Inferior parietal cortex (tissue), 1 donor: ENCODE data around the gene DERL2.

ENCODE experiments used
- DNase-seq: peaks from one replicate; pipeline ENCODE4 v3.0.0-alpha.2; 2016; ENCODE audit errors: extremely low spot score

The DERL2 gene

DNA sequence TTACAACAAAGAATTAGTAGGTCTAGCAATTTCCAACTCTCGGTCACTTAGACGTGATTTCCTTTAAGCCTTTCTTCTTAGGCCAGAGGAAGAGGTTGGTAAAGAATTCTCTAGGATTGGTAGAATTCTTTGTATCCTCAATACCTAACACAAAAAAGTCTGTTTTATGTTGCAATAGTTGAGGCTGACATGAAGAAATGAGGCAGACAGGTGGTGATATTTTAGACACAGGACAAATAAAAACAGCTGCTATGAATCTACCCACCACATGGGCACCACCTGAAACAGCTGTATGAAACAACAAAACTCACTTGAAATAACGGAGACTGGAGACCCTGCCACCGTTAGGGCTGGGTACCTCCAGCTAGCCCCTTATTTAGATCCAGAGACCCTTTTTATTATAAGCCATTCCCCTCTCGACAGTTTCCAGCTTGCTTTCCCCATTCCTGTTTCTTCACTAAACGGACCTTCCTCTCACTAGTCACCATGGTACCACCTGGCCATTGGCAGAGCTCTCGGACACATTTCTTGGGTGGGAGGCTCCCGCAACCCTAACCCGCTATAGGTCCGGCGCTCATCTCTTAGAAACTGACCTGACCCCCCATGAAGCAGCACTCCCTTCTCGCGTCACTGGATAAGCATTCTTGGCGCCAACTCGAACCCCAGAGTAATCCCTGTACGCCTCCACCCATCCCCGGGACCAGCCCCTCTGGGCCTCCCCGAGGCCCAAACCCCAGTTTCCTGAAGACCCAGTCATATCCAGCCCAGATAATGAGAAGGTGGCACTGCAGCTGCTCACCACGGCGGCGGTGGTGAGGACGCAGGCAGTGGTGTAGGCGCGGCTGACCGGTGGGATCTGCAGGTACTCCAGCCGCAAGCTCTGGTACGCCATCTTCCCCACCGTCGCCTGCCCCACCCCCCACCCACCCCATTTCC lies at the start of gene DERL2:
Gene DERL2 (minus strand): TSS at position 909 of the 936 bp plus-strand sequence. CDS start 17 bp downstream, at position 892.
- DNase-seq = no peak

DNA sequence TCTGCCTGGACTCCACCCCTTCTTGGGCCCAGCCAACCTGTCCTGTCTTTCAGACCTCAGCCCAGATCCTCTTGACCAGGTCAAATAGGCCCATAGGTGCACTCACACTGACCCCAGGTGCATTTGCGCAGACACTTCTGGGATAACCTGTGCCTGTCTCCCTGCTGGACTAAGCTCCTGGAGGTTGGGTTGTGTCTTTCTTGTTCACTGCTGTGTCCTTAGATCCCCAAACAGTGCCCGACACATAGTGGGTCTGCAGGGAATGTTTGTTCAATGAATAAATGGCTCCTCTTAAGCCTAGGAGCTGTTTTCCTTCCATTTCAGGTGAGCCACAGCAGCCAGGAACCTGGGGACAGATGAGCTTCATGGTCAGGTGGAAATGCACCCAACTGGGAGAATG lies 49.5 kb upstream of the DERL2 start:
- no peak for DNase-seq

DNA sequence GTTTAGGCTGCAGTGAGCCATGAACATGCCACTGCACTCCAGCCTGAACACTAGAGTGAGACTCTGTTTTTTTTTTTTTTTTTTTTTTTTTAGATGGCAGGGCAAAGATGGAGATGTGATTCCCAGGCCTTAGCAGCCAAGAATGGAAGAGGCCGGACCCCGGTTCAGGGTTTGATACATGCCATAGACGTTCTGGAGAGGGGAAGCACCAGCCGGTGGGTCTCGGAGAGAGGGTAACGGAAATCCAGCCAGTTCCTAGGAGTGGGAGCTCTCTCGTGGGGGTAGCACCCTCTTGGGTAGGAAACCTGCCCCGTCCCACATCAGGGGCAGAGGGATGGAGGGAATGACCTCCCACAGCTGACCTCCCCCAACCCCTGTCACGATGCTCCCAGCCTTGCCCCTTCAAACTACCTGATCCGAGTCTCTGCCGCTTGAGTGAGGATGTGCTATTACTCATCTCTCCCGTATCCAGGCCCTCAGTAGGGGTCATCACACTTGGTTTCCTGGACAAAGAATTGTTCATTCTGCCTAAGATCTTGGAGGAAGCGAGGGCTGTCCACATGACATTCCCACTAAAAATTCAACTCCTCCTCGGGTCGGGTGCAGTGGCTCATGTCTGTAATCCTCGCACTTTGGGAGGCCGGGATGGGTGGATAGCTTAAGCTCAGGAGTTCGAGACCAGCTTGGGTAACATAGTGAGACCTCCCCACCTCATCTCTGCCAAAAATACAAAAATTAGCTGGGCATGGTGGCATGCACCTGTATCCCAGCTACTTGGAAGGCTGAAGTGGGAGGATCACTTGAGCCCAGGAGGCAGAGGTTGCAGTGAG lies 47.7 kb upstream of the DERL2 start:
- no peak for DNase-seq

DNA sequence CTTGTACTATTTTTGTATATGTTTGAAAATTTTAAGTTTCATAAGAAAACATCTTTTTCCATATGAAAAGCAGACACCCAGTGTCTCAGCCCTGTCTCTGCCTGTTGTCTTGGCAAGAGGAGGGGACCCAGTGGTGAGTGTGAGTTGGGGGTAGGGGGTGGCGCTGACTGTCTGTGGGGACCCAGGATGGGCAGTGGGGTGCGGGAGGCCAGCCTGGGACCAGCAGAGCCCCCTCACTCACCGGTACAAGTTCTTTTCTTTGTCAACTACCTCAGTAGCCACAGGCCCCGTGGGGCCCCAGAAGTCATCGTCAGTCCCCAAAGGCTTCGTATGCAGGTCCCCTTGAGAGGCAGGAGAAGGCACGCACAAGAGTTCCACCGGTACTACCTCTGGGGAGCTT lies 46.6 kb upstream of the DERL2 start:
- DNase-seq = no peak

DNA sequence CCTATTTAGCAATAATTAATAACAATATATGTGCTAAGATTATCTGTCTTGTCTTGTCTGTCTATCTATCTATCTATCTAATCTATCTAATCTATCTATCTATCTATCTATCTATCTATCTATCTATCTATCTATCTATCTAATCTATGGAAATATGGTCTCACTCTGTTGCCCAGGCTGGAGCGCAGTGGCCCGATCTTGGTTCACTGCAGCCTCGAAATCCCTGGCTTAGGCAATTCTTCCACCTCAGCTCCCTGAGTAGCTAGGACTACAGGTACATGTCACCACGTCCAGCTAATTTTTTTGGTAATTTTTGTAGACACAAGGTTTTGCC lies 45.1 kb upstream of the DERL2 start:
- no peak for DNase-seq

DNA sequence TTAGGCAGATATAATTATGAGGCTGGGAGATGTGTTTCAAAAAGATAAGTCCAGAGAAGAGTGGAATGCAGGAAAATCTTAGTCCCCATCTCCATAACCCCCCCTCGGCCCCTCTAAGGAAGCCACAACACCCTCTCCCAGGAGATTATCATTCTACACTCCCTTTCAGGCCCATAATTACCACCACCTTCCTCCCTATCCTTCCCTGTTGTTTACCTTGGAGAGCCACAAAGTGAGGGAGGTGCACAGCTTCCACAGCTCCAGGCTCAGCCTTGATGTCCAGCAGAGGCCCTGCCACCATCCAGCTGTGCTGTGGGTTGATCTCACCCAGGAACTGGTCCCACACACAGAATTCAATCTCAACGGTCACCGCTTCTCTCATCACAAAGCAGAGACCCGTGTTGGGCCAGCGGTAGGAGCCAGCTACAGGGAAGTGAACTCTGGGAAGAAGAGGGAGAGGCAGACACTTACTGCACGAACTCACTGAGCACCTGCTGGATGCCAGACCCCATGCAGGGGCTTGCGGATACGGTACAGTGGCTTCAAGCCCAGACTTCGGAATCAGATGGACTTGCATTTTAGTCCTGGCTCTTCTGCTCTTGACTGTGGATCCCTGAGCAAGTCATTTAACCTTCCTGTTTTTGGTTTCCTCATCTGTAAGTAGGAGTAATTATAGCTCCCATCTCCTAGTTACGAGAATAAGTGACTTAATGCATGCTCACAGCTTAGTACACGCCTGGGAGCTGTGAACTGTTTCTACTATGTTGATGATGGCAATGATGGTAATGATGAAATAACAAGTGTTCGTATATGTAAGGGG lies 44.5 kb upstream of the DERL2 start:
- no peak for DNase-seq

DNA sequence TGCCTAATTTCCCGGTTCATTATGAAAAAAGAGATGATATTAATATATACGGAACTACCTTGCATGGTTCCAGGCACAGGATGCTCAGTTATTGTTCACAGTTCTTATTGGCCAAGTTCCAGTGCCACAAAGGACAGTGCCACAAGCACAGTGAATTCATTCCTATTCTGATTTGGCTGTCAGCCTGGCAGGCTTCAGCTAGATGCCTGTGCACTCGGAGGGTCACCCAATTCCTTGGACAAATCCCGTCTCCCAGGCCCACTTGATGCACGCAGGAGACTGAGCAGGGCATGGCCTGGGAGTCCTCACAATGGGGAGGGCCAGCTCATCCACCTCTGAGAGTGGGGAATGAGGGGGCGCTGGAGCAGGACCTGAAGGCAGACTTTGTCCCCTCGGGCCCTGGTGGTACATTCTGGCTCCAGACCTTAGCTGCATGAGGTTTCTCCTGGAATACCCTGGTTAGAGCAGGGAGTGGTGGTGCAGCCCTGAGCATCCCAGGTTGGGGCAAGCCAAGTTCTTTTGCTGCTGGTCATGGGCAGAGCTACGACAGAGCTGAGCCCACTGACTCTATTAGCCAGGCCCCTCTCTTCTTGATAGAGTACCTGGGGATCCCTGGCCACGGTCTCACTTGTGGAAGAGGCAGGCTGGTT lies 41.7 kb upstream of the DERL2 start:
- DNase-seq = no peak

DNA sequence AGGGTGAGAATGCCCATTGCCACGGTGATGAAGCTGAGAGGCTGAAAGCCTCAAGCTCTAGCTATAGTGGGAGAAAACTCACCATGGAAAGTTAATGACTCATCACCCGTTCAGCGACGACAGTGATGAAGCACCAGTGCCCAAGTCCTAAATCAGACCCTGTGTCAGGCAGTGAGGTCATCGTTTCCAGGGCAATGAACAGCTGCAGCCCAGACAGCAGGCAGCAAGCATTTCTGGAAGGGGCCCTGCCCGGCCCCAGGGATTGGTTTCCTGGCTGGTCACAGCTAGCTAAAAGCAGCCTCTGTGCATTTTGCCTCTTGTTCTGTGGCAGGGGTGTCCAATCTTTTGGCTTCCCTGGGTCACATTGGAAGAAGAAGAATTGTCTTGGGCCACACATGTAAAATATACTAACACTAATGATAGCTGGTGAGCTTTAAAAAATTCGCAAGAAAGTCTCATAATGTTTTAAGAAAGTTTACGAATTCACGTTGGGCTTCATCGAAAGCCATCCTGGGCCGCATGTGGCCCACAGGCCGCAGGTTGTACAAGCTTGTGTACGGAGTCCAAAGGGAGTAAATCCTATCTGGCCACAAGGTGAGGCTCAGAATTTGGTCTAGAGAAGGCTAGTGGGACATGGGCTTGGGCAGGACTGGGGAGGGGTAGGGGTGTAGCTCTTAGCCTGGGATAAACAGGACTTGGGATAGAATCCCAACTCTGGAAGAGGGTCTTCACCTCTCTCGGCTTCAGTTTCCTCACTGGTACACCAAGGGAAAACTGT lies 41.0 kb upstream of the DERL2 start:
- peak; percentile 64 for DNase-seq

DNA sequence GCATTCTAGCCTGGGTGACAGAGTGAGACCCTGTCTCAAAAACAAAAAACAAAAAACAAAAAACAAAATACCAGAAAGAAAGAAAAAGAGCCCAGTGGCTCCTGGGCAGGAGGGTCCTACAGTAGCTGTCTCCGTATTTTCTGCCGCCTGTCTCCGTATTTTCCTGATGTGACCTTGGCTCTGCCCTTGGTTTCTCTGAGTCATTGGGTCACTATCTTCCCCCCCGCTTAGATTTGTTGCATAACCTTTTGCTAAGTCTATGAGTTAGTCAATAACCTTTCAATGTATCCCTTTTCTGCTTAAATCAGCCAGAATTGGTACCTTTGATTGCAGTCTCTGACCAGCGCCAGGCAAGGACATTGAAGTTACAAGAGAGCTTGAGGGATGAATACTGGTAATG lies 37.3 kb upstream of the DERL2 start:
- DNase-seq = no peak

DNA sequence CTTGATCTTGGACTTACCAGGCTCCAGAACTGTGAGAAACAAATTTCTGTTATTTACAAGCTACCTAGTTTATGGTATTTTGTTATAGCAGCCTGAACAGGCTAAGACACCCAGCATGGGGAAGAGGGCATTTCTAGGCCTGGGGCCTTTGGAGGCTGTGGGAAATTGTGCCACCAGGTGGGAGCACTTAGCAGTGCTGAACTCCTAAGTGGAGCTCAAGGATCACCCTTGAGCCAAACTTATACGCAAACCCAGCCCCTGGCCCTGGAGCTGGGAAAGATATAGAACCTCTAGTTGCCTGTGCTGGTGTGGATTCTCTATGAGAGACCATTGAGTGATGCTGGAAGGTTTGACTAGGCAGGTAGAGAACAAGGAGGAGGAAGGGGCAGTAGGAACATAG lies 36.5 kb upstream of the DERL2 start:
- no peak for DNase-seq

DNA sequence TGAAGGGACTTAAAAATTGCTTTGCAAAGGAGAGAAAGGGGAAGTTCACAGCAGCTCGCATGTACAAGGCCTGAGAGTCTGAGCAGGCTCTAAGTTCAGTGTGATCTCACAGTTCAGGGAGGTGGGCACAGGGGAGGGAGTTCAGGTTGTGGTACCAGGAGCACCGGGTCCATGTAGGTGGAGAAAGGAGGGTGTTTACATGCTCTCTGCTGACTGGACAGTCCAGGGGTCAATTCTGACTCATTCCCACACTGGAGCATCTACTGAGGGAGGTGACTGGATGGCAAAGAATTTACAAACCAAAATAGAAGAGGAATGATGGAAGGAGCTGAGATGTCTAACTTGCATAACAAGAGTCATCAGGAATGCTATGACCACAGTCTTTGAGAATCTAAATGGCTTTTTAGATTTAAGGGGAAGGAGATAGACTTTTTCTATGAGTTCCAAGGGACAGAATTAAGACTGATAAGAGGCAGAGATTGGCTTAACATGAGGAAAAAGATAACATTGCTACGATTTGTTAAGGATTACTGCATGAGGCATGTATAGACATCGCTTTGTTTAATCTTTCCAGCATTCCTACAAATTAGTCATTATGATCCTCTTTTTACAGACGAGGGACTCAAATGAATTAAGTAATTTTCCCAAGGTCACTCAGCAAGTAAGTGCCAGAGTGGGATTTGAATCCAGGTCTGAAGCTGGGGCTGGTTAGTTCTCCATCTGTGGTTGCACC lies 30.2 kb upstream of the DERL2 start:
- no peak for DNase-seq

DNA sequence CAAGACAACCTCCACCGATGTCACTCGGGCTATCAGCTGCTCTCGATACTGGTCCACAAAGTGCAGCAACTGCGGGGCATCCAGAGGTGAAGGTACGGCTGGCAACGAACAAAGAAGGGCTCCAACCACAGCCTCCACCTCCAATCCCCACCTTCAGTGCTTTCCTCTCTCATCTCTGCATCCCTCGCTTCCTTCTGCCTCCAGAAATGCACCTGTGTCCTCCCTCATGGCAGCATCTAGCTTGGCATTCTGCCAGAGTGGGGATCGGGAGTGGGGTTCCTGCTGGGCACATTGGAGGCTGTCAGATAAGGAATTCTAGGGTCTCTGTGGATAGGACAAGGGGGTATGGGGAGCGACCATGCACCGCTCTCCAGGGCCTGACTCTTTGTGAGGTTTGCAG lies 29.0 kb upstream of the DERL2 start:
- DNase-seq = no peak

DNA sequence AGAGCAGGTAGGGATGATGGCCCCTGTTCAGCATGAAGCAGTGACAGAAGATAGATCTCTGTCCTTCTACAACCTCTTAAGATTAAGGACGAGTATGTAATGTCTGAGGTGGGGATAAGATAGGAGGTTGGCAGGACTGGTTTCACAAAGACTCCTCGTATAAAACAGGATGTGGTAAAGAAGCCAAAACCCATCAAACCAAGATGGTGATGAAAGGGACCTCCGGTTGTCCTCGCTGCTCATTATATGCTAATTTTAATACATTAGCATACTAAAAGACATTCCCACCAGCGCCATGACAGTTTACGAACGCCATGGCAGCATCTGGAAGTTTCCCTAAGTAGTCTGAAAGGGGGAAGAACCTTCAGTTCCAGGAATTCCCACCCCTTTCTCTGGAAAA lies 27.6 kb upstream of the DERL2 start:
- no peak for DNase-seq

DNA sequence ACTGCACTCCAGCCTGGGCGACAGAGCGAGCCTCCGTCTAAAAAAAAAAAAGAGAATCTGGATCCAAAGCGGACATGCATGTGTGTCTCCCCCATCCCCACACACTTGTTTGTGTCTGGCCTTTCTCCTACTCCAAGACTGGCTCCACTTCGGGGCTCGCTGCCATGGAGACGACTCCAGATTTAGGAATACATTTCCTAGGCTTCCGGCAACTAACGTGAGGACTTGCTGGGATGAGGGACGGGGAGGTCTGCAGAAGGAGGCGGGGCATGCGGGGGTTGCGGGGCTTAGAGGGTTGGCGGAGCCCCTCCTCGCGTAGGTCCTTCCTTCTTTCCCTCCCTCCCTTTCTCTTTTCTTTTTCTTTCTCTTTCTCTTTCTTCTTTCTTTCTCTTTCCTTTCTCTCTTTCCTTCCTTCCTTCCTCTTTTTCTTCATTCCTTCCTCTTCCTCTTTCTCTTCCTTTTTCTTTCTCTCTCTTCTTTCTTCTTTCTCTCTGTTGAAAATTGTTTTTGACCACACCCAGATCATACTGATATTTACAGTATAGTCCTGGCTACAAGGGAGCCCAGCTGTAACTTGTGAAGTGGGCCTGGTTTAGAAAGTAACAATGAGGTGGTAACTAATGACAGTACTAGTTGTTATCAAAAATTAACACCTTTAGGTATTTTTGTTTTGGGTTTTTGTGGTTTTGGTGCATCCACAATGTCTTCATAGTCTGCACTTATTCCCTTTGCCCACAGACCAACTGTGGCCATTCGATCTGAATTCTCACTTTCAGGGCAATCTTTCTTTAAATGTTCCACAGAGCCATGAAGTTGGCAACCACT lies 25.6 kb upstream of the DERL2 start:
- no peak for DNase-seq

DNA sequence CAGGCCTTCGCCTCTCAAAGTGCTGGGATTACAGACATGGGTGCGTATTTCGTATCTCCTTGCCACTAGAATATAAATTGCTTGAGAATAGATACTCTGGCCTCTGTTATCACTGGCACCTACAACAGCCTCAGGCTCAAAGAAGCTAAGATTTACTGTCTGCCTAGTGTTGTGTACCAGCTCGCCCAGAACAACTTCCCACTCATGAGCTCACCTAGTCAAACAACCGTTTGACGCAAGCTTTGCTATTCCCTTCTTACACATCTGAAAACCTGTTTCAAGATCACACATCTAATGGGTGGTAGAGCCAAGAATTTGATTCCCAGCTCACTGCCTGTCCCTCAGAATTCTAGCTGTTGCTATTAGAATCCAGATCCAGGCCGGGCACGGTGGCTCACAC lies 24.8 kb upstream of the DERL2 start:
- DNase-seq = no peak

DNA sequence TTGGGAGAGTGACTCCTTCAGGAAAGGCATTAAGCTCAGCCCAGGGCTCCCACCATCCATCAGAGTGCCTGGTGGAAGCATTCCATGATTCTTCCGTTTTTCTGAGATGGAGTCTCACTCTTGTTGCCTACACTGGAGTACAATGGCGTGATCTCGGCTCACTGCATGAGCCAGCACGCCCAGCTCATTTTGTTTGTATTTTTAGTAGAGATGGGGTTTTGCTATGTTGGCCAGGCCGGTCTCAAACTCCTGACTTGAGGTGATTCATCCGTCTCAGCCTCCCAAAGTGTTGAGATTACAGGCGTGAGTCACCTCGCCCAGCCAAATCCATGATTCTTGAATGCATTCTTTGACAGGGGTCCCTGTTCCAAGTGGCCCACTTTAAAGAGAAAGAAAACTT lies 23.5 kb upstream of the DERL2 start:
- no peak for DNase-seq

DNA sequence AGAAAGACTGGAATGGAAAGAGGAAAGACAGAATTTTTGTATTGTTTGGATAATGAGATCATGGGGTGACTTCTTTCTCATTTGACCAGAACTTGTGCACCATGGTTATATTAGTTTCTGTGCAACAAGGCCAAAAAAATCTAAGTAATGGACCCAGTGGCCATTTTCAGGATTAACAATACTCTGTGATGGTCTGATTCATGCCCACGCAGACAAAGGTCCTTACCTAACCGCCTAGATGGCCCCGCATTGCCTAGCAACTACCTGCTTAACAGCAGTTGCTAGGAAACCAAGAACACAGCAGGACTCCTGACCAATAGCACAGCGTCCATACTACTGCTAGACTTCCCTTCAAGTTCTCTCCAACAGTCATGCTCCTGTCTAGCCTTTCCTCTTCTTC lies 22.8 kb upstream of the DERL2 start:
- no peak for DNase-seq

DNA sequence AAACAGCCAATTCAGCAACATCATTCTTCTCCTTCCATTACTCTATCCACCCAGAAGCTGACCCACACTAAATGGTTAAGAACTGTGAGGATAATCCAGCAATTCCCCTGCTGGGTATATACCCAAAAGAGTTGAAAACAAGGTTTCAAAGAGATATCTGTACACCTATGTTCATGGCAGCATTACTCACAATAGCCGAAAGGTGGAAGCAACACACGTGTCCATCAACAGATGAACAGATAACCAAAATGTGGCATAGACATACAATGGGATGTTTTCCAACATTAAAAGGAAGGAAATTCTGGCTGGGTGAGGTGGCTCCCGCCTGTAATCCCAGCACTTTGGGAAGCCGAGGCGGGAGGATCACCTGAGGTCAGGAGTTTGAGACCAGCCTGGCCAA lies 20.3 kb upstream of the DERL2 start:
- no peak for DNase-seq

DNA sequence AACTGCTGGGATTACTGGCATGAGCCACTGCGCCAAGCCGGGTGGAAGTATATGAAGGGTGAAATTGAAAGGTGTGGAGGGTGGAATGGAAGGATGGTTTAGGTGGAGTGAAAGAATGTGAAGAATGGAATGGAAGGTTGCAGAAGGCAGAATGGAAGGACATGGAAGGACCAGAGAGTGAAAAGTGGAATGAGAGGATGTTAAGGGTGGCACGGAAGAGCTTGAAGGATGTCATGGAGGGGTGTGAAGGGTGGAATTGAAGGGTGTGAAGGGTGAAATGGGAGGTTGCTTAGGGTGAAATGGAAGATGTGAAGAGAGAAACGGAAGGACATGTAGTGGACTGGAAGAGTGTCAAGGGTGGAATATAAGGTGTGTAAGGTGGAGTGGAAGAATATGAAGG lies 16.6 kb upstream of the DERL2 start:
- DNase-seq = no peak
